ENCODE results near the gene HTRA1.

DNA sequence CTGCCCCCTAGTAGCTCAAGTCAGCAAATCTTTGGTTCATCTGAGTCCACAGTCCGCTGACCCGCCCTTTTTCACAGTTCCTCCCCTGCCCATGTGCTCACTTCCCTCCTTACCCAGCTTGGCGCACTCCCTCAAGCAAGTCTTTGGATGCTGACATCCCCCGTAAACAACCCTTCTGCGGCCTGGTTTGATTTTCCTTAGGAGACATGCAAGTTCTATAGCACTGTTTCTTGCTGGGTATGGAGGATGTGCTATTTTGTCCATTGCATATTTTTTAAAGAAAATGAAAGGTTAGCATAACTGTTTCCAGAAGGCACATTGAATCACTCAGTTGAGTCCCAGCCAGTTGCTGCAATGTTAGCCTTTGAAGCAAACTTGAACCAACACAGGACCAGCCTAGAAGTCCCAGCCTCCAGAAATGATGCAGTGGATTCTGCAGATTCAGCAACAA lies 38.2 kb downstream of the HTRA1 start:
- TF ChIP-seq POLR2A (IDR thresholded peaks at IDR 0.05) (no peak), POLR2AphosphoS5 (IDR thresholded peaks at IDR 0.05) (no peak), EP300 (IDR thresholded peaks at IDR 0.05) (no peak)
- TF ChIP-seq, protein P1, sequence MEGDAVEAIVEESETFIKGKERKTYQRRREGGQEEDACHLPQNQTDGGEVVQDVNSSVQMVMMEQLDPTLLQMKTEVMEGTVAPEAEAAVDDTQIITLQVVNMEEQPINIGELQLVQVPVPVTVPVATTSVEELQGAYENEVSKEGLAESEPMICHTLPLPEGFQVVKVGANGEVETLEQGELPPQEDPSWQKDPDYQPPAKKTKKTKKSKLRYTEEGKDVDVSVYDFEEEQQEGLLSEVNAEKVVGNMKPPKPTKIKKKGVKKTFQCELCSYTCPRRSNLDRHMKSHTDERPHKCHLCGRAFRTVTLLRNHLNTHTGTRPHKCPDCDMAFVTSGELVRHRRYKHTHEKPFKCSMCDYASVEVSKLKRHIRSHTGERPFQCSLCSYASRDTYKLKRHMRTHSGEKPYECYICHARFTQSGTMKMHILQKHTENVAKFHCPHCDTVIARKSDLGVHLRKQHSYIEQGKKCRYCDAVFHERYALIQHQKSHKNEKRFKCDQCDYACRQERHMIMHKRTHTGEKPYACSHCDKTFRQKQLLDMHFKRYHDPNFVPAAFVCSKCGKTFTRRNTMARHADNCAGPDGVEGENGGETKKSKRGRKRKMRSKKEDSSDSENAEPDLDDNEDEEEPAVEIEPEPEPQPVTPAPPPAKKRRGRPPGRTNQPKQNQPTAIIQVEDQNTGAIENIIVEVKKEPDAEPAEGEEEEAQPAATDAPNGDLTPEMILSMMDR (IDR thresholded peaks at IDR 0.05): no peak
